ENCODE measurements around the gene ZNF292.
"Not testable (repeated sequence)": the region's sequence is repeated elsewhere in the genome, so short reads cannot be mapped to it uniquely, and the experiment has no call there.

ZNF292 gene

DNA sequence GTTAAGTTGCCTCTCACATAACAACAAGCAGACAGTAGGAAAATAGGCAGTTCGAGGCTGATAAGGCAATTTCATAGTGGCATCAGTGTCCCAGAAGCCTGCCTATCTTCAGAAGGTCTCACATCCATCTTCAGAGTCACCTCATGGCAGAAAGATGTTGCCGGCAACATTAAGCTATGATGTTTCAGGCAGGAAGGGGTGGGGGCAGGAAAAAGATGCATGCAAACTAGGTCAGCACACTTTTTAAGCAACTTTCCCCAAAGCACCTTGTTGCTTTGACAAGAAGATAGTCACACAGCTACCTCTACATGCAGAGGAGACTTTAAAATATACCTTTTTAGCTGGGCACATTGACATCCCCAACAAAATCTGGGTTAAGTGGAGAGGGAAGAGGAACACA lies 123.8 kb downstream of the ZNF292 start:
- no peak for DNase-seq (ENCODE audit: low spot score)

DNA sequence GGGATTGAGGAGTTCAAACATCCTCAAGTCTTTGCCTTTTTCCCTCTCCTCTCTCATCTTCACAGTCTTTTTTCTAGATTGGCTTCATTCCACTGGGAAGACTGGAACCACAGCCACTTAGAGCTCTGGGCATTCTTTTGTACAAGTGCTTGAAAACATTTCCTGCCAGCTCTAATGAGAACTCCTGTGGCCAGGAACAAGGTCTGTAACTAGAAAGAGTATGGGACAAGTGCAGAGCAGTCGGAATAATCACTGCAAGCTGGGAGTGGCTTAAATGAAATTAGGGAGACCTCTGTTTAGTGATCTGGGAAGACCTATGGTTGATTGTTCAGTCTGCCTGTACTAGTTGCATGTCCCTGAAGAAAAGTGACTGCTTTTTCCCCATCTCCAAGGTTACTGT lies 126.1 kb downstream of the ZNF292 start:
- DNase-seq (ENCODE audit: low spot score), result no peak

DNA sequence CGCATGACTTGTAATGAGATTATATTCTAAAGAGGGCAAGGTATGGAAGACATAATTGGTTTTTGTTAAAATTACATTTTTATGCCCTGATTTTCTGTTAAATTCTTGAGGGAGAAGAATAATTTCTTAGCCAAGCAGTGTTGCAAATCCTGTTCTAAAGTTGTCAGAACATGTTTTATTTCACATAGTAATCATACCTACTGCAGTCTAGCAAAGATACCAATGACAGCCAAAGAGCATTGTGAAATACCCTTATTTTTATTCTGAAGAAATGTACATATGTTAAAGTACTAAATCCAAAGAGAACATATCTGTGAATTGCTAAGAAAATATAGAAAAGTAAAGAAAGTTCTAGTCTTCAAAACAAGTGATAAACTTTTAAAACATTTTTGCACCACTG lies 127.4 kb downstream of the ZNF292 start:
- DNase-seq (ENCODE audit: low spot score), result no peak

DNA sequence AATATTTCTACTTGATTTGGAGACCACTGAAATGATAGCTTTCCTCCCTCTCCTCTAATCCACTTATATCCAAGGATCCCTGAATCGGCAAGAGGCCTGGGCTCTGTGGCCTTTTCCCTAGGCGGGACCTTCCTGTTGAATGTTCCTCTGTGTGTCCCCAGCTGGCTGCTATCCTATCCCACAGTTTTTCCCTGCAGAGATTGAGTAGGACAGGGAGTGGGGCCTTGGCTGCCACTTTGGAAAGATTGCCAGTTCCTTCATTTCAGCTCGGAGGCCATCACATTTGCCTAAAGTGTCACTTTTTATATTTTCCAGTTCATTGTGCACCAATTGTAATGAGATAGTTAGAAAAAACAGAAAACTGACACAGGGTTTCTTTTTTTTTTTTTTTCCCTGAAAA lies 128.1 kb downstream of the ZNF292 start:
- DNase-seq (ENCODE audit: low spot score), result no peak

DNA sequence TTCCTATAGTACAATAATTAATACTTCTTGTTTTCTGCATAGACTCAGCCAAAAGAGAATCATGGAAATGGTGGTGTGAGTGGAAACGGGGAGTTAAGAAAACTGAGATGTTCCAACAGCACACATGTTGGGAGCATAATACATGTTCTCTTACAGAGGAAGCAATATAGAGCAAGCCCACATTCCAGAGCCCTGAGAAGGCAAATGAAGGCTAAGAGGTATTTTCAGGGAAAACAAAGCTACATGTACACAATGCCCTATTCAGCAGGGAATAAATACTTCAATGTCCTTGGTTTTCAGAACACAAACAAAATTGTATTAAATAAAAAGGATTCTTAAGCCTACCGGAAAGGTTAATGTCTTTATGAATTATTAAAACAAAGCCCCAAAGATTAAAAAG lies 131.9 kb downstream of the ZNF292 start:
- peak; percentile 66 for DNase-seq (ENCODE audit: low spot score)

DNA sequence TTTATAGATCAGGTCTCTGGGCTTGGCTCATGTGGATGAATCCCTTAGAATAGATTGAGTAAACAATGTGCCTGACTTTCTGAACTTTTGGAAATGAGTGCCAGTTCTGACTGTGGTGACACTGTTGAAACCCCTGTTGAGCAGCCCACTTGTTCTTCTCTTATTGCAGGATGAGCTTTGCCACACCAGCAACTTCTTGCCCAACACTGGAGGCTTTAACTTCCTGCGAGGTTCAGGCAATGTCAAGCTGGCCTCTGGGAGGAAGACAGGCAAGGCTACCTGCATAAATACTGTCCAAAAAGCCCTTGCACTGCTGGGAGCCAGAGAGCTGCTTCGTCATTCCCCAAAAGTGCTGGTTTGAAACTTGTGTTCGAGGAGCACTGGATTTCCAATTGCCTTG lies 134.2 kb downstream of the ZNF292 start:
- no peak for DNase-seq (ENCODE audit: low spot score)

DNA sequence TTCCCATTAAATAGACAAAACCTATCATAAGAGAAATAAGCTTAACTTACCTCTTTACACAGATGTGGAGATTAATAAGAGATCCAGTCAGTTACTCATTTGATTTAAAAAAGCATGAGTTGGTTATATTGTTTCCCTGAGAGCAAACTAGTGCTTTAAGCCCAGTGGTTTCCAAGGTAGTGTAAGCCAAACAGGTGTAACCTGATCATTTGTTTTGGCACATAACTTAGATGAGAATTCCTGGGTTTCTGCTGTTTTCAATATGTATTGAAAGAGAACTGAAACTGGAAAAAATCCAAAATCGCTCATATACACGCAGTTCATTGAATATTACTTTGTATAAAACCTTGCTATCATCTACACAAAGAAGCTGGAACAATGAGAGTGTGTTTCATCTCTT lies 136.5 kb downstream of the ZNF292 start:
- DNase-seq (ENCODE audit: low spot score), result no peak

DNA sequence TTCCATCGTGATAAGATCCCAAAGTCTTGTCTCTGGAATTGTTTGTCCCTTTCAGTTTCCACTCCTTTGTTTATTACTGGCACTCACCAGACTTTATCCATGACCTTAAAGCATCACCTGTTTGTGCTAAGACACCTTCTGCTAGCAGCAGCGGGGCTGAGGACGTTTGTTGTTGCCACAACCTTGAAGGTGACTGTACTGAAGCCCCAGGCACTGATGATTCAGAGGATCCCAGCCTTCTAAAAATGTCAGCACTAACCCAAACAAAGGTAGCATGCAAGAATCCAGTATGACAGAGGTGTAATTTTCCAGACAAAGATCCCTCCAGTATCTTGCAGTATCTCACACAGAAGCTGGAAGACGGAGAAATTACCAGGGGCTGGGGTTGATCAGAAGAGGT lies 138.2 kb downstream of the ZNF292 start:
- no peak for DNase-seq (ENCODE audit: low spot score)

DNA sequence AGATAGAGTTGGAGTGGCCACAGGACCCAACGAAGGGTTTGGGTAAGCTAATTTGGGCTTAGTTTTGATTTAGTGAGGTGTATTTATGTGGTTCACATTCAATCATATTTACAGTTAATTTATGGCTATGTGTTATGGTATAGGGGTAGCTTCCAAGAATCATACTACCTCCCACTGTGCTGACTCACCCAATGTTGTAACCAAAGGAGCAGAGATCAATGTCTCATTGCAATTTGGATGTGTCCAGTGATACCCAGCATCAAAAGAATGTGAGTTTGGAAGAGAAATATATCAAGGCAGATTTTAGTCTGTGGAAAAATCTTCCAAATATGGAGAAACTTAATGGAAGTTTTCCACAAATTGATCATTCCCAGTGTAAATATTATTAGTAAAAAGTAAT lies 141.8 kb downstream of the ZNF292 start:
- no peak for DNase-seq (ENCODE audit: low spot score)

DNA sequence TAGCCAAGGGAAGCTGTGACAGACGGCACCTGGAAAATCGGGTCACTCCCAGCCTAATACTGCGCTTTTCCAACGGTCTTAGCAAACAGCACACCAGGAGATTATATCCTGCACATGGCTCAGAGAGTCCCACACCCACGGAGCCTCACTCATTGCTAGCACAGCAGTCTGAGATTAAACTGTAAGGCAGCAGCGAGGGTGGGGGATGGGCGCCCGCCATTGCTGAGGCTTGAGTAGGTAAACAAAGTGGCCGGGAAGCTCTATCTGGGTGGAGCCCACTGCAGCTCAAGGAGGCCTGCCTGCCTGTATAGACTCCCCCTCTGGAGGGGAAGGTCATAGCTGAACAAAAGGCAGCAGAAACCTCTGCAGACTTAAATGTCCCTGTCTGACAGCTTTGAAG lies 145.9 kb downstream of the ZNF292 start:
- not testable (repeated sequence) for DNase-seq (ENCODE audit: low spot score)

DNA sequence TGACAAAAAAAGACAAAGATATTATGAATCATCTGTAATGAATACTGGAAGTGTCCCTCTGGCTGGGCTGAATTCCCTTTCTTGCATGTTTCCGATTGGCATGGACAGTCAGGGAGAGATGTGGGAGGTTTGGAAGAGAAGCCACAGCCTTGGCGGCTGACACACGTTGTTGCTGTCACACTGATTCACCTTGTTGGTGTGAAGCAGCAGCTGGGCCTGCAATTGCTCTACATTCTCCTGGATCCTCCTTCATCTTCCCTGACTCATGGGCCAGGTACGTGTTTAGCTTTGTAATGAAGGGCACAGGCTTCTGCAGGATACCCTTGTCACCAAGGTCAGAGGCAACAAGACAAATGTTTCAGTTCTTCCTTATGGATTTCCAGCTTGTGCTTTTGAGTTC lies 153.6 kb downstream of the ZNF292 start:
- DNase-seq (ENCODE audit: low spot score), result no peak

DNA sequence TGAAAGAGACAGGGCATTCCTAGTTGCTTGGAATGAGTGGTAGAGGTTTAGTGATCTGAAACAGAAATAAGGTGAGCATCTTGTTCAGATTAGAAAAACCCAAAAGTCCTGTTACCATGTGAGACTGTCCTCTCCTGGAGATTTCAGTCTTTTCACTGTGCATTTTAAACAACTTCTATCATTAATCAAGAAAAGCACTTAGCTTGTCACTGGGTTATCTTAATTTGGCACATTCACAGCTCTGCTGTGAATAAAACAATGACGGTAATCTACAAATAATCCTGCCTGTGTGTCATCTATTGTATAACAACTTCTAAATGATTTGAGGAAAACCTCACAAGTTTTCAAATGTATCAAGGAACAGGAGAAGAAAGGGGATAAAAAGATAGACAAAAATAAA lies 157.5 kb downstream of the ZNF292 start:
- no peak for DNase-seq (ENCODE audit: low spot score)

Data from COLO829 (cell line).